Colonic mucosa (tissue), 4 donors: ENCODE measurements around the gene ABHD10. TPM values are rescaled to one million over a fixed set of nuclear protein-coding genes. Genes with fewer than 3 reads are reported as not detected.
"Not testable (repeated sequence)": the region's sequence is repeated elsewhere in the genome, so short reads cannot be mapped to it uniquely, and the experiment has no call there.

Experiments
- DNase-seq: peaks from one replicate; pipeline ENCODE4 v3.0.0-alpha.2; 2020
- H3K27ac ChIP-seq: fragments of 200-600 bp; one replicate; pipeline ENCODE4 v1.8.0; 2021
- H3K27me3 ChIP-seq: fragments of 200-600 bp; one replicate; pipeline ENCODE4 v1.8.0; 2021
- H3K36me3 ChIP-seq: fragments of 200-600 bp; one replicate; pipeline ENCODE4 v1.8.0; 2021
- H3K4me1 ChIP-seq: fragments of 200-600 bp; one replicate; pipeline ENCODE4 v1.8.0; 2021; ENCODE audit warnings: mild to moderate bottlenecking
- H3K4me3 ChIP-seq: fragments of 200-600 bp; one replicate; pipeline ENCODE4 v1.8.0; 2021
- H3K9ac ChIP-seq, 2 donors: one replicate each; pipeline ENCODE4 v1.7.0; 2013; ENCODE audit warnings: control low read depth in 2 of 2, low read depth in 2 of 2, low read length in 2 of 2
- H3K9me3 ChIP-seq: fragments of 200-600 bp; one replicate; pipeline ENCODE4 v1.8.0; 2021
- intact Hi-C: fragments of 100-400 bp; cut with DNase I; formaldehyde crosslinking; loops from one replicate; pipeline ENCODE4 v1.14.1; 2022
- total RNA-seq, 2 donors: library from RNA; stranded (reverse); fragmentation: NEBNext Ultra II Directional in 1 of 2; extraction: Animal tissue kit (Norgen Biotek cat#: 25700) in 1 of 2; gene quantifications; one replicate each; pipeline ENCODE4 v1.2.1, GENCODE V29; 2021
- TF ChIP-seq, protein P1 (sequence below): fragments of 200-600 bp; IDR thresholded peaks from one replicate; pipeline ENCODE4 v1.8.0; 2022; ENCODE audit warnings: antibody characterized with exemption, mild to moderate bottlenecking
- donor health status: healthy.
- donor health status: DM: no; HTN: no; CAD: no.
- donor health status: DM: no; HTN: no; CAD: no.

The ABHD10 gene
- total RNA-seq, 2 donors from 2014 or later, result 27.8 to 31.7 TPM

DNA sequence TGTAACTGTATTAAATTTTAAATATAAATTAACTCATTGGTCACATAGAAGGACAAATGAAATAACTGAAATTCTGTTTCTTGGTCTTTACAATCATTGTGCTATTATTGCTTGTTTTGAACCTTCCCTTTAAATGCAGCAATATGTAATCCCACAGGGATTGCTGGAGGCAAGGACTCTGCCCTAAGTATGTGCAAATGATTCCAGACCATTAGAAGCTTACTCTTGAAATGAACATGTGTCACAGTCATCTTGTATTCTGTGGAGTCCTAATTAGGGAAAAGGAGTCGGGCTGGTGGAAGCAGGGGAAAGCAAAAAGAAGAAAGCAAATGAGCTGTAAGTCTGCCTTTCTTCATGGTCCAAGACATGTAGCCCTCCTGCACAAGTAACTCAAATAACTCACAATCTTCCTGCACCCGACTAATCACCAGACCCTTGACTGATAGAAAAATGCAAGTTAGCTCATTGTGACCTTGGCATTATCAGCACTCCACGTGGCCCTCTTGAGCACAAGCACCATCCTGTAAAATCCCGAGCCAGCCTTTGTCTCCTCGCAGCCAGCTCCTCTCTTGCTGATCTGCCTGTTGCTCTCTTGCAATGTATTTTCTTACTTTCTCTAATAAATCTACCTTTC, 53.4 kb downstream of the ABHD10 start:
- no peaks in the 10 kb centered on the region for H3K27me3 ChIP-seq
- H3K36me3 ChIP-seq, result no peaks in the 10 kb centered on the region
- intact Hi-C loops, result no loop called here
- no peak overlapping the region for H3K4me3 ChIP-seq
- no peaks in the 10 kb centered on the region for H3K9me3 ChIP-seq
- no peak for DNase-seq
- TF ChIP-seq, protein P1, sequence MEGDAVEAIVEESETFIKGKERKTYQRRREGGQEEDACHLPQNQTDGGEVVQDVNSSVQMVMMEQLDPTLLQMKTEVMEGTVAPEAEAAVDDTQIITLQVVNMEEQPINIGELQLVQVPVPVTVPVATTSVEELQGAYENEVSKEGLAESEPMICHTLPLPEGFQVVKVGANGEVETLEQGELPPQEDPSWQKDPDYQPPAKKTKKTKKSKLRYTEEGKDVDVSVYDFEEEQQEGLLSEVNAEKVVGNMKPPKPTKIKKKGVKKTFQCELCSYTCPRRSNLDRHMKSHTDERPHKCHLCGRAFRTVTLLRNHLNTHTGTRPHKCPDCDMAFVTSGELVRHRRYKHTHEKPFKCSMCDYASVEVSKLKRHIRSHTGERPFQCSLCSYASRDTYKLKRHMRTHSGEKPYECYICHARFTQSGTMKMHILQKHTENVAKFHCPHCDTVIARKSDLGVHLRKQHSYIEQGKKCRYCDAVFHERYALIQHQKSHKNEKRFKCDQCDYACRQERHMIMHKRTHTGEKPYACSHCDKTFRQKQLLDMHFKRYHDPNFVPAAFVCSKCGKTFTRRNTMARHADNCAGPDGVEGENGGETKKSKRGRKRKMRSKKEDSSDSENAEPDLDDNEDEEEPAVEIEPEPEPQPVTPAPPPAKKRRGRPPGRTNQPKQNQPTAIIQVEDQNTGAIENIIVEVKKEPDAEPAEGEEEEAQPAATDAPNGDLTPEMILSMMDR, result no peak
- H3K27ac ChIP-seq, result no peak overlapping the region
- H3K4me1 ChIP-seq, result no peaks in the 10 kb centered on the region
- no peak overlapping the region for H3K9ac ChIP-seq

DNA sequence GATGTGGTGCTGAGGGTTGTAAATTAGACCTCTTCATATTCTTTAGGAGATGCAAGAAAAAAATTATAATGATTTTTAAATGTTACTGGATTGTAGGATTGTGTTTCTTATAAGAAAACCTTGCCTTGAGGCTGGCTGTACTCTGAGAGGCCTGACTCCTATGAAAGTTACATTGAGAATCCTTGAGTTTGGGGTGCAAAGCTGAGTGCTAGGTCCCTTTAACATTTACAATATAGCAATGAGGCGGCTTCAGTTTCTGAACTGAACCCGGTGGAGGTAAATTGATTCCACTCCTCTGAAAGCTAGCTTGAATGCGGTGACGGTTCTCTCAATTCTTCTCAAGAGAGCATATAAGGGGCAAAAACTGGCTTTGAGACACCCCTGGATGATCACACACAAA, 55.6 kb downstream of the ABHD10 start, which contains the start of gene TMPRSS7:
TSS of gene TMPRSS7 (plus strand) at position 301 of the 400 bp plus-strand sequence. CDS start 110 bp downstream, outside the sequence.
- Histone ChIP-seq H3K27me3 (no peaks in the 10 kb centered on the region), H3K4me3 (no peak within 1 kb of the TSS), H3K27ac (no peak within 1 kb of the TSS), H3K9ac (no peak within 1 kb of the TSS), H3K36me3 (no peaks in the 10 kb centered on the region), H3K4me1 (no peaks in the 10 kb centered on the region), H3K9me3 (no peaks in the 10 kb centered on the region)
- no peak for DNase-seq
- TF ChIP-seq, protein P1, result no peak
- intact Hi-C loops, result no loop called here

DNA sequence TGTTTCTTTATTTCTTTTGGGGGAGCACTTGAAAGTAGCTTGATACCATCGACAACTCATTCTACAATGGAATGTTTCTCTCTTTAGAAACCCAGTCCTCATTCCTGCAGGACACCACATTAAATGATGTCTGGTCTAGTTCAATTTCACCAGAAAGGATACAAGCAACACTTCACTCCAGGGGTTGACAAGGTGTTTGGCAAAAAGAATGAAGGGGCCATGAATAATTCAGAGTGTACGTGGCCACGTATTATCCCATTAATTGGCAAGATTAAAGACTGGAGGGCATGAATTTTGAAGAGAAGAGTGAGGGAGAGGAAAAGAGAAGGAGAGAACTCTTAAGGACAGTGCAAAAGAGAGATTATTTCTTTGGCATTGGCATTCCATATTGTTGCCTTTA, 56.4 kb downstream of the ABHD10 start:
- Histone ChIP-seq H3K4me1 (no peaks in the 10 kb centered on the region), H3K4me3 (no peak overlapping the region), H3K27ac (no peak overlapping the region), H3K9ac (no peak overlapping the region), H3K9me3 (no peaks in the 10 kb centered on the region), H3K27me3 (no peaks in the 10 kb centered on the region), H3K36me3 (no peaks in the 10 kb centered on the region)
- intact Hi-C loops, result no loop called here
- no peak for DNase-seq
- TF ChIP-seq, protein P1, result no peak

DNA sequence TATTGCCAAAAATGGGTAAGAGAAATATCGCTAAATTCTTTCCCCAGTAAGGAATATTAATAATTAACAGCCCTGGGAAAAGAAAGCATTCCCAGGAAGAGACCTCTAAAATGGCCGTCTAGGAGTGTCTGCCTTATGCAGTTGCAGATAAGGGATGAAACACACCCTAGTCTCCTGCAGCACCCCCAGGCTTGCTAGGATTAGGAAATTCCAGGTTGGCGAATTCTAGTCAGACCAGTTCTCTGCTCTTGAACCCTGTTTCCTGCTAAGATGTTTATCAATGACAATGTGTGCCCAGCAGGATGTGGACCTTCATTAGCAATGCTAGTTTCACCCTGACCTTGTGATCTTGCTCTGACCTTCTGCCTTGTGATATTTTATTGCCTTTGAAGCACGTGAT, 58.4 kb downstream of the ABHD10 start:
- H3K4me3 ChIP-seq, H3K36me3 ChIP-seq, H3K9ac ChIP-seq, DNase-seq, intact Hi-C loops, H3K27ac ChIP-seq, H3K9me3 ChIP-seq, H3K27me3 ChIP-seq, H3K4me1 ChIP-seq: not testable (repeated sequence)

DNA sequence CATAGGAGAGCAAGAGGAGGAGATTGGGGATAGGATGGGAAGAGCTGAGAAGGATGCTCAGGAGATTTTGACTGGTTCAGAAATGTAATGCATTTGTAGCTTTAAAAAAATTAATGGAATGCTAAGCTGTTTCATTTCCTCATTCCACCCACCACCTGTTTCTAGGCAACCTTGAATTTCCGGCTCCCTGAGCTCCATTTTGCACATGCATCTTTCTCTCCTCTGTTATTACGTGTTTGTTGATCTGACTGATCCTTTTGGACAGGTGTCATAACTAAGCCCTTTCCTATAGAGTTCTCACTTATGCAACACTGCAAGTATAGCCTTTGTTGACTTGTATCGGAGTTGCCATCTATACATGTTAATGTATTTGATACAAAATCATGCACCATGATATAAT, 60.0 kb downstream of the ABHD10 start:
- Histone ChIP-seq H3K4me3 (no peak overlapping the region), H3K9ac (no peak overlapping the region), H3K4me1 (no peaks in the 10 kb centered on the region), H3K36me3 (no peaks in the 10 kb centered on the region), H3K27ac (no peak overlapping the region), H3K9me3 (no peaks in the 10 kb centered on the region), H3K27me3 (no peaks in the 10 kb centered on the region)
- TF ChIP-seq, protein P1, result no peak
- intact Hi-C loops, result no loop called here
- DNase-seq, result no peak

DNA sequence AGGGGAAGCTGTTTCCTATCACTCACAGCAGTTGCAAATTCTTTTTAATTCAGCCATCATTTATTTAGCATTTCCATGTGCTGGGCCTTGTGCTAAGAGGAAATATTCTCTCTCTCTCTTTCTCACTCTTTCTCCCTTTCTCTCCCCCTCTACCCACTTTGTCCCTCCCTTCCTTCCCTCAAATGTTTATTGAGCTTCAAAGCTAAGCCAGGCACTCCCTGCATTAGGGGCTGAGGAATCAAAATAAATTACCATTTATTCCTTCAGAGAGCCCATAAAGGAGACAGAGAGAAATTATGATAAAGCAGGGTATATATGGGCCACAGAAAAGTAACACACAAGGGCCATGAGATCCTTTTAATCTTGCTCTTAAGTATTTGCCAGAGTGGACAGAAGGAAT, 62.5 kb downstream of the ABHD10 start:
- TF ChIP-seq, protein P1, result no peak
- Histone ChIP-seq H3K4me1 (no peaks in the 10 kb centered on the region), H3K27me3 (no peaks in the 10 kb centered on the region), H3K36me3 (no peaks in the 10 kb centered on the region), H3K9me3 (no peaks in the 10 kb centered on the region), H3K4me3 (no peak overlapping the region), H3K27ac (no peak overlapping the region), H3K9ac (no peak overlapping the region)
- intact Hi-C loops, result no loop called here
- DNase-seq, result no peak
